ENCODE measurements around the gene CCDC33. TPM values are rescaled to one million over a fixed set of nuclear protein-coding genes. Genes with fewer than 3 reads are reported as not detected.

Gene CCDC33
- total RNA-seq, 1 donor from 2014 or later = 0.41 TPM

GRCh38 chr15:74381481-74381880, 145.4 kb downstream of the CCDC33 start:
- H3K4me3 ChIP-seq (ENCODE audit: insufficient read depth, low read depth, low read length) = no peak overlapping the region
- peak overlapping the region; percentile 6 for H3K27ac Mint-ChIP-seq (ENCODE audit: unreplicated experiment)
- H2AFZ ChIP-seq (ENCODE audit: low read depth, low read length) = no peak overlapping the region
- no peaks in the 10 kb centered on the region for H4K20me1 ChIP-seq (ENCODE audit: insufficient read depth, low read length)
- H3K4me2 ChIP-seq (ENCODE audit: low read length) = peak overlapping the region; percentile 7
- H3K4me3 Mint-ChIP-seq (ENCODE audit: unreplicated experiment) = no peak overlapping the region
- H3K27me3 Mint-ChIP-seq (ENCODE audit: low read depth, unreplicated experiment) = peaks cover 9% of the 10 kb centered on the region
- DNase-seq (ENCODE audit: low read depth) (no peak), FAIRE-seq (no peak)
- peaks cover 46% of the 10 kb centered on the region for H3K4me1 ChIP-seq (ENCODE audit: insufficient read depth, low read length)
- TF ChIP-seq EZH2 (IDR thresholded peaks at IDR 0.05; ENCODE audit: insufficient read depth, low read length) (no peak), CTCF (IDR thresholded peaks at IDR 0.05; ENCODE audit: insufficient read depth, low read depth, low read length) (no peak)
- peak overlapping the region; percentile 50 for H3K27ac ChIP-seq (ENCODE audit: low read depth, low read length)
- H3K9me3 ChIP-seq (ENCODE audit: insufficient read depth, low read depth, low read length) = no peaks in the 10 kb centered on the region
- no peaks in the 10 kb centered on the region for H3K79me2 ChIP-seq (ENCODE audit: insufficient read depth, low read length)
- H3K9ac ChIP-seq (ENCODE audit: low read length) = peak overlapping the region; percentile 17
- H3K9me3 Mint-ChIP-seq (ENCODE audit: unreplicated experiment) = no peaks in the 10 kb centered on the region
- no peaks in the 10 kb centered on the region for H3K36me3 Mint-ChIP-seq (ENCODE audit: low read depth, unreplicated experiment)
- H3K36me3 ChIP-seq (ENCODE audit: insufficient read depth, low read length) = no peaks in the 10 kb centered on the region
- H3K27me3 ChIP-seq (ENCODE audit: insufficient read depth, low read length) = no peaks in the 10 kb centered on the region
- H3K4me1 Mint-ChIP-seq (ENCODE audit: low read depth, unreplicated experiment) = peaks cover 22% of the 10 kb centered on the region

- DNase-seq (ENCODE audit: low read depth) (no peak), FAIRE-seq (no peak)
- Histone ChIP-seq H3K27ac (ENCODE audit: low read depth, low read length) (peak overlapping the region; percentile 50), H4K20me1 (ENCODE audit: insufficient read depth, low read length) (no peaks in the 10 kb centered on the region), H3K36me3 (ENCODE audit: insufficient read depth, low read length) (no peaks in the 10 kb centered on the region), H3K79me2 (ENCODE audit: insufficient read depth, low read length) (no peaks in the 10 kb centered on the region), H2AFZ (ENCODE audit: low read depth, low read length) (peak overlapping the region; percentile 3), H3K4me2 (ENCODE audit: low read length) (no peak overlapping the region), H3K9me3 (ENCODE audit: insufficient read depth, low read depth, low read length) (no peaks in the 10 kb centered on the region), H3K4me1 (ENCODE audit: insufficient read depth, low read length) (peaks cover 46% of the 10 kb centered on the region), H3K9ac (ENCODE audit: low read length) (peak overlapping the region; percentile 17), H3K27me3 (ENCODE audit: insufficient read depth, low read length) (no peaks in the 10 kb centered on the region), H3K4me3 (ENCODE audit: insufficient read depth, low read depth, low read length) (no peak overlapping the region)
- no peaks in the 10 kb centered on the region for H3K9me3 Mint-ChIP-seq (ENCODE audit: unreplicated experiment)
- H3K4me1 Mint-ChIP-seq (ENCODE audit: low read depth, unreplicated experiment) = peaks cover 22% of the 10 kb centered on the region
- H3K36me3 Mint-ChIP-seq (ENCODE audit: low read depth, unreplicated experiment) = no peaks in the 10 kb centered on the region
- peaks cover 2% of the 10 kb centered on the region for H3K27me3 Mint-ChIP-seq (ENCODE audit: low read depth, unreplicated experiment)
- peak overlapping the region; percentile 6 for H3K27ac Mint-ChIP-seq (ENCODE audit: unreplicated experiment)
- TF ChIP-seq CTCF (IDR thresholded peaks at IDR 0.05; ENCODE audit: insufficient read depth, low read depth, low read length) (peak; percentile 81), EZH2 (IDR thresholded peaks at IDR 0.05; ENCODE audit: insufficient read depth, low read length) (no peak)
- no peak overlapping the region for H3K4me3 Mint-ChIP-seq (ENCODE audit: unreplicated experiment)
These were observed 146.1 kb downstream of the CCDC33 start for GRCh38 chr15:74382004-74382816.

GRCh38 chr15:74383286-74383685, 147.2 kb downstream of the CCDC33 start:
- Histone ChIP-seq H3K36me3 (ENCODE audit: insufficient read depth, low read length) (no peaks in the 10 kb centered on the region), H3K4me3 (ENCODE audit: insufficient read depth, low read depth, low read length) (no peak overlapping the region), H3K9ac (ENCODE audit: low read length) (no peak overlapping the region), H2AFZ (ENCODE audit: low read depth, low read length) (no peak overlapping the region), H3K79me2 (ENCODE audit: insufficient read depth, low read length) (no peaks in the 10 kb centered on the region), H4K20me1 (ENCODE audit: insufficient read depth, low read length) (no peaks in the 10 kb centered on the region), H3K4me2 (ENCODE audit: low read length) (peak overlapping the region; percentile 55), H3K4me1 (ENCODE audit: insufficient read depth, low read length) (peaks cover 46% of the 10 kb centered on the region), H3K9me3 (ENCODE audit: insufficient read depth, low read depth, low read length) (no peaks in the 10 kb centered on the region), H3K27ac (ENCODE audit: low read depth, low read length) (peak overlapping the region; percentile 74), H3K27me3 (ENCODE audit: insufficient read depth, low read length) (no peaks in the 10 kb centered on the region)
- H3K4me1 Mint-ChIP-seq (ENCODE audit: low read depth, unreplicated experiment) = peaks cover 22% of the 10 kb centered on the region
- DNase-seq (ENCODE audit: low read depth) (no peak), FAIRE-seq (no peak)
- no peaks in the 10 kb centered on the region for H3K9me3 Mint-ChIP-seq (ENCODE audit: unreplicated experiment)
- no peak for TF ChIP-seq EZH2 (IDR thresholded peaks at IDR 0.05; ENCODE audit: insufficient read depth, low read length)
- TF ChIP-seq CTCF (IDR thresholded peaks at IDR 0.05; ENCODE audit: insufficient read depth, low read depth, low read length) = no peak
- no peaks in the 10 kb centered on the region for H3K36me3 Mint-ChIP-seq (ENCODE audit: low read depth, unreplicated experiment)
- no peaks in the 10 kb centered on the region for H3K27me3 Mint-ChIP-seq (ENCODE audit: low read depth, unreplicated experiment)
- no peak overlapping the region for H3K4me3 Mint-ChIP-seq (ENCODE audit: unreplicated experiment)
- no peak overlapping the region for H3K27ac Mint-ChIP-seq (ENCODE audit: unreplicated experiment)
